NCI-H146 (cell line): Measurements from ENCODE around the gene RRBP1.

ENCODE experiments used
- DNase-seq: peaks from one replicate; lab custom pipeline; 2025; lab: John Stamatoyannopoulos, UW

RRBP1 gene

GRCh38 chr20:17621229-17621968 lies 60.6 kb downstream of the RRBP1 start:
- DNase-seq = no peak

GRCh38 chr20:17620371-17621228 lies 61.4 kb downstream of the RRBP1 start:
- DNase-seq = no peak

GRCh38 chr20:17619351-17620093 lies 62.5 kb downstream of the RRBP1 start:
- DNase-seq = no peak

- no peak for DNase-seq
Measured at GRCh38 chr20:17618673-17619013, 63.4 kb downstream of the RRBP1 start.

- no peak for DNase-seq
Measured at GRCh38 chr20:17617868-17618672, 64.0 kb downstream of the RRBP1 start.

- DNase-seq = peak; percentile 72
Measured at GRCh38 chr20:17617212-17617867, 64.7 kb downstream of the RRBP1 start.

GRCh38 chr20:17616480-17617211 lies 65.4 kb downstream of the RRBP1 start:
- no peak for DNase-seq

- peak; percentile 89 for DNase-seq
Measured at GRCh38 chr20:17615645-17616479, 66.2 kb downstream of the RRBP1 start.

GRCh38 chr20:17614812-17615644 lies 67.0 kb downstream of the RRBP1 start:
- no peak for DNase-seq

- DNase-seq = no peak
Measured at GRCh38 chr20:17614176-17614811, 67.7 kb downstream of the RRBP1 start.

- no peak for DNase-seq
Measured at GRCh38 chr20:17613328-17614175, 68.5 kb downstream of the RRBP1 start.

GRCh38 chr20:17612992-17613327 lies 69.1 kb downstream of the RRBP1 start:
- no peak for DNase-seq

GRCh38 chr20:17612287-17612991 lies 69.6 kb downstream of the RRBP1 start:
- no peak for DNase-seq

- DNase-seq = no peak
Measured at GRCh38 chr20:17611540-17612286, 70.3 kb downstream of the RRBP1 start.

- no peak for DNase-seq
Measured at GRCh38 chr20:17611290-17611539, 70.8 kb downstream of the RRBP1 start.

- DNase-seq = no peak
Measured at GRCh38 chr20:17610566-17611289, 71.3 kb downstream of the RRBP1 start.
